ENCODE results near the gene TGOLN2. TPM values are rescaled to one million over a fixed set of nuclear protein-coding genes. Genes with fewer than 3 reads are reported as not detected.
"Not testable (repeated sequence)": the region's sequence is repeated elsewhere in the genome, so short reads cannot be mapped to it uniquely, and the experiment has no call there.

Gene TGOLN2
- total RNA-seq, 2 experiments from 2014 or later, result 82.5 to 85.4 TPM

- Mint-ChIP-seq H3K4me1 (ENCODE audit: low read depth) (peaks cover 36% of the 10 kb centered on the region), H3K36me3 (ENCODE audit: low read depth) (peaks cover 26% of the 10 kb centered on the region), H3K27ac (peak overlapping the region; percentile 96), H3K4me3 (peak overlapping the region; percentile 99), H3K9me3 (no peaks in the 10 kb centered on the region), H3K27me3 (ENCODE audit: low read depth) (no peaks in the 10 kb centered on the region)
- CTCF ChIA-PET, result interaction anchor here (1.8 kb wide), 1 partner anchor 197 kb away, joined by 6 read pairs; no protein-coding TSS in a partner anchor
- peak; percentile 30 for DNase-seq
- intact Hi-C loops (cut with micrococcal nuclease), result loop anchor here (10.0 kb wide), 1 partner anchor 840 kb away; the partner anchor contains the start of genes IMMT and MRPL35
Observed at GRCh38 chr2:85355073-85355410, 27.3 kb upstream of the TGOLN2 start.

- no peaks in the 10 kb centered on the region for H3K9me3 Mint-ChIP-seq
- H3K27ac Mint-ChIP-seq, result peak within 1 kb of the TSS; percentile 96
- peak; percentile 99 for DNase-seq
- CTCF ChIA-PET, result interaction anchor here (0.7 to 1.8 kb wide), 4 partner anchors 20 to 199 kb away, joined by 3 to 6 read pairs (median 3); no protein-coding TSS in a partner anchor
- peaks cover 36% of the 10 kb centered on the region for H3K4me1 Mint-ChIP-seq (ENCODE audit: low read depth)
- intact Hi-C loops (cut with micrococcal nuclease), result loop anchor here (1.0 to 10.0 kb wide), 10 partner anchors 26 to 840 kb away; partner anchors contain the start of genes C2orf68, GGCX, IMMT and MRPL35
- peaks cover 29% of the 10 kb centered on the region for H3K36me3 Mint-ChIP-seq (ENCODE audit: low read depth)
- H3K4me3 Mint-ChIP-seq, result peak within 1 kb of the TSS; percentile 99
- no peaks in the 10 kb centered on the region for H3K27me3 Mint-ChIP-seq (ENCODE audit: low read depth)
Observed at GRCh38 chr2:85354286-85355072, 26.7 kb upstream of the TGOLN2 start, which contains the start of the genes ELMOD3 and RETSAT. Gene ELMOD3 (plus strand): TSS chr2:85354769. CDS start chr2:85357199, 2,430 bp downstream. Gene RETSAT (minus strand): TSS chr2:85354528. CDS start chr2:85354507, 21 bp downstream.

GRCh38 chr2:85353876-85354285, 26.1 kb upstream of the TGOLN2 start:
- peak; percentile 23 for DNase-seq
- Mint-ChIP-seq H3K27ac (peak overlapping the region; percentile 96), H3K9me3 (no peaks in the 10 kb centered on the region), H3K4me1 (ENCODE audit: low read depth) (peaks cover 35% of the 10 kb centered on the region), H3K36me3 (ENCODE audit: low read depth) (peaks cover 30% of the 10 kb centered on the region), H3K4me3 (peak overlapping the region; percentile 99), H3K27me3 (ENCODE audit: low read depth) (no peaks in the 10 kb centered on the region)
- intact Hi-C loops (cut with micrococcal nuclease), result loop anchor here (1.0 to 10.0 kb wide), 10 partner anchors 26 to 841 kb away; partner anchors contain the start of genes C2orf68, GGCX, IMMT and MRPL35
- CTCF ChIA-PET, result interaction anchor here (0.7 to 1.8 kb wide), 4 partner anchors 20 to 200 kb away, joined by 3 to 6 read pairs (median 3); no protein-coding TSS in a partner anchor

GRCh38 chr2:85347599-85347998, 19.8 kb upstream of the TGOLN2 start:
- CTCF ChIA-PET, result no interaction called here
- intact Hi-C loops (cut with micrococcal nuclease), result no loop called here
- H3K4me3 Mint-ChIP-seq, result no peak overlapping the region
- no peaks in the 10 kb centered on the region for H3K9me3 Mint-ChIP-seq
- no peaks in the 10 kb centered on the region for H3K27me3 Mint-ChIP-seq (ENCODE audit: low read depth)
- H3K4me1 Mint-ChIP-seq (ENCODE audit: low read depth), result peaks cover 2% of the 10 kb centered on the region
- peaks cover 27% of the 10 kb centered on the region for H3K36me3 Mint-ChIP-seq (ENCODE audit: low read depth)
- H3K27ac Mint-ChIP-seq, result no peak overlapping the region
- DNase-seq, result no peak

GRCh38 chr2:85344356-85344954, 16.7 kb upstream of the TGOLN2 start:
- Mint-ChIP-seq H3K4me3 (no peak overlapping the region), H3K27me3 (ENCODE audit: low read depth) (no peaks in the 10 kb centered on the region), H3K9me3 (no peaks in the 10 kb centered on the region), H3K36me3 (ENCODE audit: low read depth) (peaks cover 14% of the 10 kb centered on the region), H3K27ac (no peak overlapping the region), H3K4me1 (ENCODE audit: low read depth) (no peaks in the 10 kb centered on the region)
- CTCF ChIA-PET, result no interaction called here
- intact Hi-C loops (cut with micrococcal nuclease), result no loop called here
- DNase-seq, result no peak

GRCh38 chr2:85343207-85343895, 15.6 kb upstream of the TGOLN2 start:
- CTCF ChIA-PET, H3K4me3 Mint-ChIP-seq: not testable (repeated sequence)
- peaks cover 12% of the 10 kb centered on the region for H3K36me3 Mint-ChIP-seq (ENCODE audit: low read depth)

GRCh38 chr2:85342156-85342555, 14.4 kb upstream of the TGOLN2 start:
- Mint-ChIP-seq H3K9me3 (no peaks in the 10 kb centered on the region), H3K4me1 (ENCODE audit: low read depth) (no peaks in the 10 kb centered on the region), H3K27me3 (ENCODE audit: low read depth) (no peaks in the 10 kb centered on the region), H3K27ac (no peak overlapping the region), H3K4me3 (no peak overlapping the region), H3K36me3 (ENCODE audit: low read depth) (peaks cover 12% of the 10 kb centered on the region)
- CTCF ChIA-PET, result no interaction called here
- intact Hi-C loops (cut with micrococcal nuclease), result no loop called here
- DNase-seq, result no peak

More at GRCh38 chr2:85343207-85343895, 15.6 kb upstream of the TGOLN2 start:
- H3K27me3 Mint-ChIP-seq (ENCODE audit: low read depth); H3K9me3 Mint-ChIP-seq; H3K27ac Mint-ChIP-seq; H3K4me1 Mint-ChIP-seq (ENCODE audit: low read depth); DNase-seq; intact Hi-C loops (cut with micrococcal nuclease): not testable (repeated sequence)

- H3K36me3 Mint-ChIP-seq (ENCODE audit: low read depth), result peaks cover 7% of the 10 kb centered on the region
Observed at GRCh38 chr2:85341269-85342029, 13.7 kb upstream of the TGOLN2 start.

GRCh38 chr2:85340034-85340892, 12.5 kb upstream of the TGOLN2 start:
- intact Hi-C loops (cut with micrococcal nuclease), result no loop called here
- Mint-ChIP-seq H3K9me3 (no peaks in the 10 kb centered on the region), H3K27me3 (ENCODE audit: low read depth) (no peaks in the 10 kb centered on the region), H3K36me3 (ENCODE audit: low read depth) (peaks cover 7% of the 10 kb centered on the region), H3K4me1 (ENCODE audit: low read depth) (no peaks in the 10 kb centered on the region), H3K27ac (no peak overlapping the region), H3K4me3 (no peak overlapping the region)
- CTCF ChIA-PET, result interaction anchor here (1.7 kb wide), 1 partner anchor 9 kb away, joined by 3 read pairs; no protein-coding TSS in a partner anchor
- no peak for DNase-seq

More at GRCh38 chr2:85341269-85342029, 13.7 kb upstream of the TGOLN2 start:
- Mint-ChIP-seq H3K4me1 (ENCODE audit: low read depth) (no peaks in the 10 kb centered on the region), H3K27ac (no peak overlapping the region), H3K27me3 (ENCODE audit: low read depth) (no peaks in the 10 kb centered on the region), H3K9me3 (no peaks in the 10 kb centered on the region), H3K4me3 (no peak overlapping the region)
- CTCF ChIA-PET, result no interaction called here
- DNase-seq, result no peak
- intact Hi-C loops (cut with micrococcal nuclease), result no loop called here

GRCh38 chr2:85334928-85335327, 7.1 kb upstream of the TGOLN2 start:
- Mint-ChIP-seq H3K4me1 (ENCODE audit: low read depth) (no peaks in the 10 kb centered on the region), H3K27ac (no peak overlapping the region), H3K36me3 (ENCODE audit: low read depth) (no peaks in the 10 kb centered on the region), H3K4me3 (no peak overlapping the region), H3K27me3 (ENCODE audit: low read depth) (no peaks in the 10 kb centered on the region), H3K9me3 (no peaks in the 10 kb centered on the region)
- CTCF ChIA-PET, result no interaction called here
- intact Hi-C loops (cut with micrococcal nuclease), result no loop called here
- no peak for DNase-seq

GRCh38 chr2:85333877-85334276, 6.1 kb upstream of the TGOLN2 start:
- H3K4me3 Mint-ChIP-seq; H3K27me3 Mint-ChIP-seq (ENCODE audit: low read depth); H3K4me1 Mint-ChIP-seq (ENCODE audit: low read depth); H3K27ac Mint-ChIP-seq; H3K36me3 Mint-ChIP-seq (ENCODE audit: low read depth); H3K9me3 Mint-ChIP-seq; intact Hi-C loops (cut with micrococcal nuclease); DNase-seq: not testable (repeated sequence)
- CTCF ChIA-PET, result interaction anchor here (0.6 kb wide), 1 partner anchor 267 kb away, joined by 3 read pairs; no protein-coding TSS in a partner anchor
